Measurements from ENCODE around the gene MPDZ. TPM values are rescaled to one million over a fixed set of nuclear protein-coding genes. Genes with fewer than 3 reads are reported as not detected.

The MPDZ gene
- not detected for polyA plus RNA-seq

GRCh38 chr9:13279284-13280141 lies at the start of gene MPDZ:
Gene MPDZ, minus strand, starts transcription at chr9:13279692. Its CDS starts 29,377 bp downstream, at chr9:13250315.
- H3K27me3 Mint-ChIP-seq, result peaks cover 23% of the 10 kb centered on the region
- H3K36me3 Mint-ChIP-seq, result peaks cover 2% of the 10 kb centered on the region
- H3K4me1 Mint-ChIP-seq, result no peaks in the 10 kb centered on the region
- no peak within 1 kb of the TSS for H3K4me3 Mint-ChIP-seq
- H3K9me3 Mint-ChIP-seq, result peaks cover 3 to 7% (median 4%) of the 10 kb centered on the region in 3 donors
- no peak within 1 kb of the TSS for H3K27ac Mint-ChIP-seq

GRCh38 chr9:13324988-13325387 lies 45.5 kb upstream of the MPDZ start:
- no peaks in the 10 kb centered on the region for H3K36me3 Mint-ChIP-seq
- H3K4me3 Mint-ChIP-seq, result no peak overlapping the region
- no peaks in the 10 kb centered on the region for H3K4me1 Mint-ChIP-seq

GRCh38 chr9:13322828-13323550 lies 43.5 kb upstream of the MPDZ start:
- Mint-ChIP-seq H3K4me1 (no peaks in the 10 kb centered on the region), H3K27me3 (no peaks in the 10 kb centered on the region), H3K36me3 (no peaks in the 10 kb centered on the region), H3K4me3 (no peak overlapping the region), H3K9me3 (peaks cover 0 to 13% (median 2%) of the 10 kb centered on the region in 3 donors), H3K27ac (no peak overlapping the region)

More at GRCh38 chr9:13324988-13325387, 45.5 kb upstream of the MPDZ start:
- Mint-ChIP-seq H3K9me3 (peaks cover 0 to 13% (median 2%) of the 10 kb centered on the region in 3 donors), H3K27ac (no peak overlapping the region), H3K27me3 (no peaks in the 10 kb centered on the region)

GRCh38 chr9:13318027-13318426 lies 38.5 kb upstream of the MPDZ start:
- Mint-ChIP-seq H3K9me3 (peaks cover 0 to 16% (median 2%) of the 10 kb centered on the region in 3 donors), H3K4me3 (no peak overlapping the region), H3K27ac (peak overlapping the region in 1 of 3 donors; percentile 50), H3K27me3 (no peaks in the 10 kb centered on the region), H3K4me1 (no peaks in the 10 kb centered on the region), H3K36me3 (no peaks in the 10 kb centered on the region)

- Mint-ChIP-seq H3K9me3 (peaks cover 5 to 25% (median 12%) of the 10 kb centered on the region in 3 donors), H3K27me3 (no peaks in the 10 kb centered on the region), H3K4me3 (peak overlapping the region in 1 of 4 donors; percentile 54), H3K36me3 (no peaks in the 10 kb centered on the region), H3K4me1 (peaks cover 0 to 1% (median 0%) of the 10 kb centered on the region in 3 donors), H3K27ac (no peak overlapping the region)
Measured at GRCh38 chr9:13296972-13297371, 17.5 kb upstream of the MPDZ start.

- Mint-ChIP-seq H3K27ac (no peak overlapping the region), H3K4me3 (no peak overlapping the region), H3K36me3 (no peaks in the 10 kb centered on the region), H3K4me1 (peaks cover 0 to 1% (median 0%) of the 10 kb centered on the region in 3 donors), H3K9me3 (peaks cover 5 to 21% (median 9%) of the 10 kb centered on the region in 3 donors), H3K27me3 (no peaks in the 10 kb centered on the region)
Measured at GRCh38 chr9:13295556-13295955, 16.1 kb upstream of the MPDZ start.

GRCh38 chr9:13292782-13293181 lies 13.3 kb upstream of the MPDZ start:
- Mint-ChIP-seq H3K4me3 (no peak overlapping the region), H3K27me3 (no peaks in the 10 kb centered on the region), H3K27ac (no peak overlapping the region), H3K4me1 (peaks cover 0 to 1% (median 0%) of the 10 kb centered on the region in 3 donors), H3K9me3 (peaks cover 6 to 18% (median 6%) of the 10 kb centered on the region in 3 donors), H3K36me3 (no peaks in the 10 kb centered on the region)

GRCh38 chr9:13292158-13292557 lies 12.7 kb upstream of the MPDZ start:
- Mint-ChIP-seq H3K9me3 (peaks cover 6 to 15% (median 6%) of the 10 kb centered on the region in 3 donors), H3K27ac (no peak overlapping the region), H3K36me3 (no peaks in the 10 kb centered on the region), H3K4me1 (peaks cover 0 to 1% (median 0%) of the 10 kb centered on the region in 3 donors), H3K27me3 (no peaks in the 10 kb centered on the region), H3K4me3 (no peak overlapping the region)

- no peaks in the 10 kb centered on the region for H3K4me1 Mint-ChIP-seq
- H3K9me3 Mint-ChIP-seq, result peaks cover 6 to 11% (median 6%) of the 10 kb centered on the region in 3 donors
- no peak overlapping the region for H3K4me3 Mint-ChIP-seq
- no peaks in the 10 kb centered on the region for H3K27me3 Mint-ChIP-seq
- no peak overlapping the region for H3K27ac Mint-ChIP-seq
- no peaks in the 10 kb centered on the region for H3K36me3 Mint-ChIP-seq
Measured at GRCh38 chr9:13291718-13292117, 12.2 kb upstream of the MPDZ start.

GRCh38 chr9:13284011-13284410 lies 4.5 kb upstream of the MPDZ start:
- Mint-ChIP-seq H3K27me3 (peaks cover 4% of the 10 kb centered on the region), H3K27ac (no peak overlapping the region), H3K4me1 (no peaks in the 10 kb centered on the region), H3K9me3 (peaks cover 0 to 4% (median 0%) of the 10 kb centered on the region in 3 donors), H3K36me3 (no peaks in the 10 kb centered on the region), H3K4me3 (no peak overlapping the region)

- Mint-ChIP-seq H3K4me1 (no peaks in the 10 kb centered on the region), H3K9me3 (peaks cover 0 to 4% (median 0%) of the 10 kb centered on the region in 3 donors), H3K4me3 (no peak overlapping the region), H3K27me3 (peaks cover 10% of the 10 kb centered on the region), H3K27ac (no peak overlapping the region), H3K36me3 (no peaks in the 10 kb centered on the region)
Measured at GRCh38 chr9:13282998-13283397, 3.5 kb upstream of the MPDZ start.

- peaks cover 0 to 4% (median 2%) of the 10 kb centered on the region in 3 donors for H3K9me3 Mint-ChIP-seq
- H3K27me3 Mint-ChIP-seq, result peaks cover 23% of the 10 kb centered on the region
- no peak overlapping the region for H3K4me3 Mint-ChIP-seq
- H3K4me1 Mint-ChIP-seq, result no peaks in the 10 kb centered on the region
- H3K27ac Mint-ChIP-seq, result no peak overlapping the region
- H3K36me3 Mint-ChIP-seq, result peaks cover 2% of the 10 kb centered on the region
Measured at GRCh38 chr9:13281356-13282016, 2.0 kb upstream of the MPDZ start.

GRCh38 chr9:13278368-13279246 lies 885 bp downstream of the MPDZ start:
- Mint-ChIP-seq H3K9me3 (peaks cover 3 to 7% (median 4%) of the 10 kb centered on the region in 3 donors), H3K27ac (no peak overlapping the region), H3K4me1 (no peaks in the 10 kb centered on the region), H3K27me3 (peaks cover 23% of the 10 kb centered on the region), H3K36me3 (peaks cover 2% of the 10 kb centered on the region), H3K4me3 (no peak overlapping the region)

- Mint-ChIP-seq H3K36me3 (peaks cover 2% of the 10 kb centered on the region), H3K27ac (no peak overlapping the region), H3K9me3 (peaks cover 3 to 7% (median 4%) of the 10 kb centered on the region in 3 donors), H3K4me3 (no peak overlapping the region), H3K27me3 (peaks cover 23% of the 10 kb centered on the region), H3K4me1 (no peaks in the 10 kb centered on the region)
Measured at GRCh38 chr9:13278023-13278367, 1.5 kb downstream of the MPDZ start.

Measured in IgD-negative memory B cell (primary cell).